HG02870 (cell line): ENCODE data around the gene PGLYRP4.

Experiments
- ATAC-seq: cut with Tn5 transposase; IDR thresholded peaks from one replicate; pipeline ENCODE4 v1.9.1; 2021; ENCODE audit warnings: mild to moderate bottlenecking, moderate library complexity; ENCODE audit not compliant: unreplicated experiment

Gene PGLYRP4, protein sequence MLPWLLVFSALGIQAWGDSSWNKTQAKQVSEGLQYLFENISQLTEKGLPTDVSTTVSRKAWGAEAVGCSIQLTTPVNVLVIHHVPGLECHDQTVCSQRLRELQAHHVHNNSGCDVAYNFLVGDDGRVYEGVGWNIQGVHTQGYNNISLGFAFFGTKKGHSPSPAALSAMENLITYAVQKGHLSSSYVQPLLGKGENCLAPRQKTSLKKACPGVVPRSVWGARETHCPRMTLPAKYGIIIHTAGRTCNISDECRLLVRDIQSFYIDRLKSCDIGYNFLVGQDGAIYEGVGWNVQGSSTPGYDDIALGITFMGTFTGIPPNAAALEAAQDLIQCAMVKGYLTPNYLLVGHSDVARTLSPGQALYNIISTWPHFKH

GRCh38 chr1:153348511-153349362, at the start of gene PGLYRP4:
Gene PGLYRP4 (minus strand): TSS chr1:153348841. CDS start chr1:153347932, 909 bp downstream.
- no peak for ATAC-seq

DNA sequence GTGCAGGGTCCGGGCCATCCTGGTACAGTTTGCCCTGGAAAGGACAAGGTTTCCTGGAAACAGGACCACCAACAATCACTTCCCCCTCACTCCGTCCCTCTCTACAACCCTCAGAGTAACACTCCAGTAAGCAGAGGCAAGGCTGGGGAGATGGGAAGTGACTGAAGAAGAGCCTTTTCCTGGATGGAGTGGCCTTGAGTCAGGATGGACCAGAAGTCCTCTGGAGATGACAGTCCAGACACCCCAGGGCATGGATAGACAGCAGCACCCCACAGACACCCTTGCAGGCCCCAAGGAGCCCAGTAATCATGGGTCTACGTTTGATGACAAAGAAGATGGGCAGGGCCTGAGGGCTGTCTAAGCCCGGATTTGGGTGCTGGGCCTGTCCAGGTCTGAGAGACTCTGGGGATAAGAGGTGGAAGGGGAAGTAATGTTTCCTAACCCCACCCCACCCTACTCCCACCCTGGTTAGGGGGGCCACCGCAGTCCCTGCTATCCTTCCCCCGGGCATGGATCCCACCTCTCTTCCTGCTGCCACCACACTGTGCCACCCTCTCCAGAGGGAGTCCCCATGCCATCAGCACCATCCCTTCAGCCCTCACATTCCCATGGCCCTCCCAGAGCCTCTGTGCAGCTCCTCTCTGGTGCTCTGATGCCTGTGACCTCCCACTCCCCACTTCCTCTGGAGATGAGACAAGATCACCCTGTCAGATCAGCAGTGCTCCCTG, 49.4 kb upstream of the PGLYRP4 start:
- ATAC-seq: no peak

- ATAC-seq: no peak
Observed at GRCh38 chr1:153397051-153397923, 48.6 kb upstream of the PGLYRP4 start.

- ATAC-seq: no peak
Observed at GRCh38 chr1:153396461-153396860, 47.8 kb upstream of the PGLYRP4 start.

DNA sequence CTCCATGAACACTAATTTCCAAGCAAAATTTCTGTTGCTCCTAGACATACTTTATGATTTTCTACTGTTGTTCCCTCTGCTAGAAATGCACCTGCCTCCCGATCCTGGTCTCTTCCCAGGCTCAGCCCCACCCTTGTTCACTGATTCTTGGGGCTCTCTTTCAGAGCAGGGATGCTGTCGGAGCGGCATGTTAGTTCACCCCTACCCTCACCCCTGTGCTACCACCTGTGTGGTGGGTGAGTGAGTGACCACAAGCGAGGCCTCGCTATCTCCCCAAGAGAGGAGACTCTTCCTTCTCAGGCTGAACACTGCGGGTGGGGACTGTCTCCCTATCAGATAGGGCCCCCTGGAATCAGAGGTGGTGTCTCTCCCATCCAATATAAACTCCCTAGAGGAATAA, 47.1 kb upstream of the PGLYRP4 start:
- ATAC-seq: no peak

GRCh38 chr1:153395136-153395685, 46.6 kb upstream of the PGLYRP4 start:
- no peak for ATAC-seq

DNA sequence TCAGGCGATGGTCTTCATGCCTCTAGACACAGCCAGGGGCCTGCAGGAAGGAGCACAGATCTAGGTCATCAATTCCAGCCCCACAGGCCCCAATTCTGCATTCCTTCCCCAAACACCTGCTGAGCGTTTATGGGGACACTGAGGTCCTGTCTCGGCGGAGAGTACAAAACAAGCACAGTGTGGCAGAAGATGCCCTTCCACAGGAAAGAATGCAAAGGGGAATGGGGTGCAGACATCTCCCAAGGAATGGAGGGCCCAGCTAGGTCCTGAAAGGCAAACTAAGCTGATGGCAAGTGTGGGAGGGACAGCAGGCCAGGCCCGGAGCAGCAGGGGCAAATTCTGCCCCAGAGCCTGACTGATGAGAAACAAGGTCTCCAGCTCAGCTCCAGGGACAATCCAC, 45.8 kb upstream of the PGLYRP4 start:
- no peak for ATAC-seq

DNA sequence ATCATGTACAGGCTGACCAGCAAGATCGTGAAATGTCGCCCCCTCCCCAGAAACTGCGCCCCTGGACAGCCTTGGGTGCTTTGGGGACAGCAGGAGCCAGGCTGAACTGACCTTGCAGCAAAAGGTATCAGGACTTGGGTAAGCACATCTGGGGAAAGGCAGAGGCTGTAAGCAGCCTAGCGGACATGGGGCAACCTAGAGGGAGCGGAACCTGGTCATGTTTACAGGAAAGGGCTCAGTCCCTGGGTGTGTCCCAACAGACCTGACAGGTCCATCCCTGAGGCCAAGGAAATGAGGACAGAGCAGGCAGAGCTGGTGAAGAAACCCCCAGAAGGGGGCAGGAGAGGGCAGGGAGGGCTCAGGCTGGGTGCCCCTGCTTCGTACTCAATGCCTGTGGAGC, 45.3 kb upstream of the PGLYRP4 start:
- no peak for ATAC-seq

GRCh38 chr1:153392822-153393221, 44.2 kb upstream of the PGLYRP4 start:
- ATAC-seq: no peak

DNA sequence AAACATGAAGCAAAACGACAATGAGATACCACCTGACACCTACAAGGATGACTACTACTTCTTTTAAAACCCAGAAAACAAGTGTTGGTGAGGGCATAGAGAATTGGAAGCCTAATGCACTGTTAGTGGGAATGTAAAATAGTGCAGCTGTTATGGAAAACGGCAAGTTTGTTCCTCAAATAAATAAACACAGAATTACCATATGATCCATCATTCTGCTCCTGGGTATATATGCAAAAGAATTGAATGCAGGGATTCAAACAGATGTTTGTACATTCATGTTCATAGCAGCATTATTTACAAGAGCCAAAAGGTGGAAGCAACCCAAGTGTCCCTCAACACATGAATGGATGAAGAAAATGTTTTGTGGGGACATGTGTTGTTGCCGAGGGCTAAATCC, 43.6 kb upstream of the PGLYRP4 start:
- ATAC-seq: no peak

GRCh38 chr1:153390938-153391710, 42.5 kb upstream of the PGLYRP4 start, which contains the start of gene S100A8:
Gene S100A8 (minus strand): TSS chr1:153391073. CDS start chr1:153390535, 538 bp downstream.
- no peak for ATAC-seq

GRCh38 chr1:153389973-153390879, 41.6 kb upstream of the PGLYRP4 start:
- ATAC-seq: no peak

- ATAC-seq: no peak
Observed at GRCh38 chr1:153389401-153389800, 40.8 kb upstream of the PGLYRP4 start.

- ATAC-seq: no peak
Observed at GRCh38 chr1:153387785-153388184, 39.1 kb upstream of the PGLYRP4 start.

- ATAC-seq: no peak
Observed at GRCh38 chr1:153387001-153387400, 38.4 kb upstream of the PGLYRP4 start.

GRCh38 chr1:153386500-153386901, 37.9 kb upstream of the PGLYRP4 start:
- no peak for ATAC-seq

GRCh38 chr1:153384958-153385580, 36.4 kb upstream of the PGLYRP4 start:
- ATAC-seq: no peak

- ATAC-seq: no peak
Observed at GRCh38 chr1:153380711-153381110, 32.1 kb upstream of the PGLYRP4 start.
